HG03196 (cell line): ENCODE results near the gene LIN7A.
"Not testable (repeated sequence)": the region's sequence is repeated elsewhere in the genome, so short reads cannot be mapped to it uniquely, and the experiment has no call there.

Experiments
- ATAC-seq: cut with Tn5 transposase; IDR thresholded peaks from one replicate; pipeline ENCODE4 v1.9.1; 2021; ENCODE audit not compliant: unreplicated experiment

LIN7A gene

GRCh38 chr12:80924437-80924836 is 13.3 kb downstream of the LIN7A start:
- ATAC-seq = no peak

- no peak for ATAC-seq
Observed at GRCh38 chr12:80920006-80920405, 17.7 kb downstream of the LIN7A start.

GRCh38 chr12:80917651-80918050 is 20.1 kb downstream of the LIN7A start:
- ATAC-seq = no peak

- ATAC-seq = no peak
Observed at GRCh38 chr12:80912901-80913770, 24.6 kb downstream of the LIN7A start.

GRCh38 chr12:80909370-80909769 is 28.4 kb downstream of the LIN7A start:
- no peak for ATAC-seq

GRCh38 chr12:80902711-80903110 is 35.0 kb downstream of the LIN7A start:
- ATAC-seq = no peak

GRCh38 chr12:80901661-80902060 is 36.1 kb downstream of the LIN7A start:
- ATAC-seq = no peak

GRCh38 chr12:80895240-80895639 is 42.5 kb downstream of the LIN7A start:
- ATAC-seq = no peak

GRCh38 chr12:80894179-80894578 is 43.6 kb downstream of the LIN7A start:
- ATAC-seq = no peak

GRCh38 chr12:80892597-80893445 is 44.9 kb downstream of the LIN7A start:
- no peak for ATAC-seq

- no peak for ATAC-seq
Observed at GRCh38 chr12:80884651-80885050, 53.1 kb downstream of the LIN7A start.

- ATAC-seq = no peak
Observed at GRCh38 chr12:80881106-80881505, 56.6 kb downstream of the LIN7A start.

GRCh38 chr12:80878452-80878851 is 59.3 kb downstream of the LIN7A start:
- not testable (repeated sequence) for ATAC-seq

GRCh38 chr12:80877721-80878265 is 59.9 kb downstream of the LIN7A start:
- ATAC-seq = no peak

GRCh38 chr12:80872053-80872452 is 65.7 kb downstream of the LIN7A start:
- no peak for ATAC-seq

GRCh38 chr12:80869264-80869663 is 68.5 kb downstream of the LIN7A start:
- no peak for ATAC-seq

- no peak for ATAC-seq
Observed at GRCh38 chr12:80868576-80868975, 69.2 kb downstream of the LIN7A start.

GRCh38 chr12:80867941-80868340 is 69.8 kb downstream of the LIN7A start:
- no peak for ATAC-seq

- no peak for ATAC-seq
Observed at GRCh38 chr12:80864046-80864735, 73.5 kb downstream of the LIN7A start.

GRCh38 chr12:80862531-80862930 is 75.2 kb downstream of the LIN7A start:
- ATAC-seq = no peak
